ENCODE results near the gene TACR2. TPM values are rescaled to one million over a fixed set of nuclear protein-coding genes. Genes with fewer than 3 reads are reported as not detected.

The TACR2 gene
- total RNA-seq (2021; ENCODE audit: unreplicated experiment) (0.21 TPM), Bru-seq, nascent RNA (percentile 6 among the genes with signal in this experiment), BruChase-seq, experiment 1, labeled RNA remaining after a 2-hour chase (percentile 10 among the genes with signal in this experiment), BruChase-seq, experiment 2, labeled RNA remaining after a 6-hour chase (percentile 22 among the genes with signal in this experiment)
- polyA plus RNA-seq (2012; ENCODE audit: insufficient read length), result 0.94 TPM
- long read RNA-seq, partial matches to known transcripts, result 0 of 1 reads
- long read RNA-seq, other reads (novel, unspliced or antisense), result 0 of 1 reads

GRCh38 chr10:69416695-69417094 lies at the start of gene TACR2:
Gene TACR2 (minus strand): TSS chr10:69416918. CDS start chr10:69416323, 595 bp downstream.
- Histone ChIP-seq H3K27ac (ENCODE audit: low read length) (no peak within 1 kb of the TSS), H3K4me3 (ENCODE audit: low read depth in 2 of 2, low read length in 2 of 2) (no peak within 1 kb of the TSS), H3K27me3 (ENCODE audit: control insufficient read depth, insufficient read depth, low read length) (no peaks in the 10 kb centered on the region), H3K4me1 (ENCODE audit: control insufficient read depth, insufficient read depth, low read length) (no peaks in the 10 kb centered on the region), H3K9me3 (ENCODE audit: control insufficient read depth, insufficient read depth, low read depth, low read length) (no peaks in the 10 kb centered on the region), H3K36me3 (ENCODE audit: control insufficient read depth, insufficient read depth, low read length) (no peaks in the 10 kb centered on the region)
- POLR2A ChIA-PET, result interaction anchor here (0.7 kb wide), 1 partner anchor 544 kb away, joined by 8 read pairs; no protein-coding TSS in a partner anchor
- CTCF ChIA-PET, result interaction anchor here (0.5 to 0.6 kb wide), 2 partner anchors 11 to 99 kb away, joined by 3 to 4 read pairs; no protein-coding TSS in a partner anchor
- no peak for ATAC-seq
- intact Hi-C loops (cut with micrococcal nuclease; ENCODE audit: unreplicated experiment), result no loop called here
- DNase-seq (ENCODE audit: low read depth, low spot score), result no peak
- TF ChIP-seq POLR2AphosphoS5 (IDR thresholded peaks at IDR 0.05; ENCODE audit: low read depth, low read length), result no peak
- no peak for TF ChIP-seq CTCF (IDR thresholded peaks at IDR 0.05)
- no peak for TF ChIP-seq TCF7L2 (IDR thresholded peaks at IDR 0.05; ENCODE audit: low read depth, low read length)
- no peak for TF ChIP-seq SIN3A (IDR thresholded peaks at IDR 0.05; ENCODE audit: borderline replicate concordance, insufficient read depth, low read depth, low read length)
- no peak for TF ChIP-seq REST (IDR thresholded peaks at IDR 0.05; ENCODE audit: insufficient read depth in 1 of 2, low read depth in 2 of 2, low read length in 1 of 2)
- BruUV-seq (replicated peaks), result no TSS peak
- in situ Hi-C loops (cut with HindIII; ENCODE audit: low pct_unique_long_range_greater_than_20kb, low sequenced_read_pairs), result no loop called here

GRCh38 chr10:69466158-69466490 lies 49.4 kb upstream of the TACR2 start:
- intact Hi-C loops (cut with micrococcal nuclease; ENCODE audit: unreplicated experiment) (no loop called here), in situ Hi-C loops (cut with HindIII; ENCODE audit: low pct_unique_long_range_greater_than_20kb, low sequenced_read_pairs) (no loop called here)
- BruUV-seq (replicated peaks), result no TSS peak
- no peak for ATAC-seq
- no peak for DNase-seq (ENCODE audit: low read depth, low spot score)
- TF ChIP-seq TCF7L2 (IDR thresholded peaks at IDR 0.05; ENCODE audit: low read depth, low read length) (no peak), REST (IDR thresholded peaks at IDR 0.05; ENCODE audit: insufficient read depth in 1 of 2, low read depth in 2 of 2, low read length in 1 of 2) (no peak), SIN3A (IDR thresholded peaks at IDR 0.05; ENCODE audit: borderline replicate concordance, insufficient read depth, low read depth, low read length) (no peak)
- peak overlapping the region; percentile 68 for H3K27ac ChIP-seq (ENCODE audit: low read length)
- no peak overlapping the region for H3K4me3 ChIP-seq (ENCODE audit: low read depth in 2 of 2, low read length in 2 of 2)
- ChIA-PET POLR2A (no interaction called here), CTCF (no interaction called here)
- H3K36me3 ChIP-seq (ENCODE audit: control insufficient read depth, insufficient read depth, low read length), result no peaks in the 10 kb centered on the region
- H3K27me3 ChIP-seq (ENCODE audit: control insufficient read depth, insufficient read depth, low read length), result no peaks in the 10 kb centered on the region
- peaks cover 80% of the 10 kb centered on the region for H3K4me1 ChIP-seq (ENCODE audit: control insufficient read depth, insufficient read depth, low read length)
- no peaks in the 10 kb centered on the region for H3K9me3 ChIP-seq (ENCODE audit: control insufficient read depth, insufficient read depth, low read depth, low read length)

Measured in Panc1 (cell line).